ENCODE measurements around the gene ATP5PO. TPM values are rescaled to one million over a fixed set of nuclear protein-coding genes. Genes with fewer than 3 reads are reported as not detected.

ATP5PO gene
- total and polyA plus RNA-seq, 2 of the 8 experiments (the other 6 are each of a cell fraction or from before 2014, with no cell fraction given): 251 to 267 TPM

DNA sequence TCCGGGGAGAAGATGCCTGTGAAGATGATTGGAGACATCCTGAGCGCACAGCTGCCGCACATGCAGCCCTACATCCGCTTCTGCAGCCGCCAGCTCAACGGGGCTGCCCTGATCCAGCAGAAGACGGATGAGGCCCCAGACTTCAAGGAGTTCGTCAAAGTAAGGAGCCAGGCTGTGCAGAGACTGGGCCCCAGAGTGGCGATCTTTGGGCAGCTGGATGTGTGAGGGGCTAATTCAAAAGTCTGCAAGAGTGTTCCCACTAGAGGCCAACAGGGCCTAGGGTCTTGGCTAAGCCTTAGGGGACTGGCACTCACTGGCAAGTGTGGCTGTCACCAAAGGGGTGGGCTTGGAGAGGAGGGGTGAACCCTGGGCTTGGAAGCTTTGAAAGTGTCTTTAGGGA is 50.4 kb downstream of the ATP5PO start:
- Histone ChIP-seq H4K20me1 (replicated peaks in 1 of 2; ENCODE audit: control insufficient read depth in 1 of 2, insufficient read depth in 2 of 2, low read length in 2 of 2) (no peaks in the 10 kb centered on the region), H3K9ac (replicated peaks in 1 of 4; ENCODE audit: extremely low read depth in 1 of 4, low read depth in 3 of 4, low read length in 3 of 4) (no peak overlapping the region), H3K56ac (replicated peaks; ENCODE audit: insufficient read length, low read depth, low read length) (no peak overlapping the region), H3K14ac (ENCODE audit: insufficient read length) (no peak overlapping the region), H2BK20ac (ENCODE audit: low read length) (no peak overlapping the region), H4K5ac (ENCODE audit: insufficient read length, low read depth, low read length) (no peak overlapping the region), H3K27ac (ENCODE audit: low read depth, low read length) (no peak overlapping the region), H3K4me1 (replicated peaks in 1 of 4; ENCODE audit: control insufficient read depth in 3 of 4, insufficient read depth in 4 of 4, low read length in 3 of 4) (no peaks in the 10 kb centered on the region), H2BK12ac (ENCODE audit: low read depth, low read length) (no peak overlapping the region), H3K23ac (ENCODE audit: insufficient read length) (no peak overlapping the region), H2AK5ac (ENCODE audit: low read depth, low read length) (no peak overlapping the region), H3K4me3 (ENCODE audit: extremely low read depth in 1 of 4, insufficient read depth in 2 of 4, low read depth in 3 of 4, low read length in 4 of 4) (no peak overlapping the region), H3K23me2 (ENCODE audit: low read depth, low read length) (no peaks in the 10 kb centered on the region), H3K4me2 (ENCODE audit: insufficient read depth in 1 of 2, low read depth in 2 of 2, low read length in 2 of 2) (no peak overlapping the region), H2AFZ (ENCODE audit: low read length) (no peak overlapping the region), H3K79me2 (ENCODE audit: control insufficient read depth in 1 of 2, insufficient read depth in 2 of 2, low read length in 2 of 2) (no peaks in the 10 kb centered on the region), H3K79me1 (ENCODE audit: low read depth, low read length) (no peaks in the 10 kb centered on the region), H4K8ac (ENCODE audit: extremely low read depth, insufficient read depth, low read length) (no peak overlapping the region), H3K9me3 (ENCODE audit: insufficient read depth in 2 of 2, low read depth in 1 of 2, low read length in 1 of 2) (no peaks in the 10 kb centered on the region; a peak in 1 of 4 replicates), H4K91ac (replicated peaks; ENCODE audit: insufficient read length, low read length) (no peak overlapping the region), H2BK120ac (replicated peaks; ENCODE audit: low read depth, low read length) (no peak overlapping the region), H3K4ac (replicated peaks; ENCODE audit: insufficient read length, low read depth, low read length) (no peak overlapping the region), H3K18ac (ENCODE audit: extremely low read depth, low read length) (no peak overlapping the region), H2BK15ac (ENCODE audit: low read length) (no peak overlapping the region), H3K27me3 (replicated peaks in 1 of 4; ENCODE audit: control insufficient read depth in 3 of 4, extremely low read depth in 1 of 4, insufficient read depth in 3 of 4, low read length in 3 of 4) (no peaks in the 10 kb centered on the region; a peak in 1 of 7 replicates), H2BK5ac (ENCODE audit: low read depth, low read length) (no peak overlapping the region), H3K36me3 (ENCODE audit: control insufficient read depth in 2 of 4, insufficient read depth in 4 of 4, low read length in 3 of 4) (no peaks in the 10 kb centered on the region)
- DNase-seq (ENCODE audit: low read depth in 1 of 2, low spot score in 2 of 2) (no peak), FAIRE-seq (no peak)
- POLR2A ChIA-PET (ENCODE audit: partially characterized antibody): interaction anchor here (0.9 kb wide), 1 partner anchor 38 kb away, joined by 4 read pairs; no protein-coding TSS in a partner anchor
- CTCF ChIA-PET (ENCODE audit: partially characterized antibody): interaction anchor here (0.8 to 1.5 kb wide), 2 partner anchors 21 to 27 kb away, joined by 3 to 4 read pairs; no protein-coding TSS in a partner anchor
- TF ChIP-seq CHD2 (IDR thresholded peaks at IDR 0.05; ENCODE audit: low read length) (no peak), MAFK (IDR thresholded peaks at IDR 0.05; ENCODE audit: low read depth, low read length) (no peak), RAD21 (IDR thresholded peaks at IDR 0.05 in 1 of 2, conservative IDR thresholded peaks at IDR 0.05 in 1 of 2; ENCODE audit: low read depth in 2 of 2, low read length in 2 of 2) (no peak), TAF1 (IDR thresholded peaks at IDR 0.05; ENCODE audit: low read depth, low read length) (no peak), GTF2F1 (IDR thresholded peaks at IDR 0.05; ENCODE audit: borderline replicate concordance, low read depth, low read length) (no peak)
- TF ChIP-seq, protein P1, sequence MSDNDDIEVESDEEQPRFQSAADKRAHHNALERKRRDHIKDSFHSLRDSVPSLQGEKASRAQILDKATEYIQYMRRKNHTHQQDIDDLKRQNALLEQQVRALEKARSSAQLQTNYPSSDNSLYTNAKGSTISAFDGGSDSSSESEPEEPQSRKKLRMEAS (IDR thresholded peaks at IDR 0.05): no peak
- TF ChIP-seq, protein P2, sequence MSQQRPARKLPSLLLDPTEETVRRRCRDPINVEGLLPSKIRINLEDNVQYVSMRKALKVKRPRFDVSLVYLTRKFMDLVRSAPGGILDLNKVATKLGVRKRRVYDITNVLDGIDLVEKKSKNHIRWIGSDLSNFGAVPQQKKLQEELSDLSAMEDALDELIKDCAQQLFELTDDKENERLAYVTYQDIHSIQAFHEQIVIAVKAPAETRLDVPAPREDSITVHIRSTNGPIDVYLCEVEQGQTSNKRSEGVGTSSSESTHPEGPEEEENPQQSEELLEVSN (IDR thresholded peaks at IDR 0.05): no peak
- WGBS, 2 experiments (ENCODE audit: extremely low coverage in 1 of 2, insufficient coverage in 1 of 2, insufficient read length in 1 of 2, insufficient replicate concordance in 2 of 2, low coverage in 1 of 2, low lambda C conversion rate in 2 of 2, missing lambda C conversion rate in 1 of 2): 91% methylated on average over 9 of the region's 9 CpGs; no CpG with 5 or more reads in 1 of the 2 experiments
